Thoracic aorta (tissue), 2 donors: ENCODE results near the gene ZMYND8. TPM values are rescaled to one million over a fixed set of nuclear protein-coding genes. Genes with fewer than 3 reads are reported as not detected.

Experiments used
- ATAC-seq: fragments of 150-250 bp; one replicate; pipeline ENCODE4 v1.8.0; 2017; ENCODE audit warnings: low read depth; ENCODE audit not compliant: insufficient number of reproducible peaks, low FRiP score
- DNase-seq: peaks from one replicate; pipeline ENCODE4 v3.0.0-alpha.2; 2020; ENCODE audit warnings: low spot score
- H3K27ac ChIP-seq, 2 donors: fragments of 200-600 bp; sonication (generic); 1 replicate in 1 of 2; 2 replicates in 1 of 2; pipeline ENCODE4 v1.5.1; 2016; ENCODE audit warnings: mild to moderate bottlenecking in 2 of 2, moderate library complexity in 2 of 2
- H3K27me3 ChIP-seq: fragments of 200-600 bp; sonication (generic); replicated peaks from 2 replicates; pipeline ENCODE4 v1.6.0; 2016; ENCODE audit warnings: mild to moderate bottlenecking; ENCODE audit not compliant: insufficient read depth
- H3K36me3 ChIP-seq: fragments of 200-600 bp; sonication (generic); one replicate; pipeline ENCODE4 v1.5.1; 2016
- H3K4me1 ChIP-seq, 2 donors: fragments of 200-600 bp; sonication (generic); 1 replicate in 1 of 2; 2 replicates in 1 of 2; pipeline versions ENCODE4 v1.5.1 to v1.6.0; 2016; ENCODE audit warnings: low read depth in 2 of 2, mild to moderate bottlenecking in 1 of 2; ENCODE audit not compliant: control insufficient read depth in 1 of 2
- H3K4me3 ChIP-seq: fragments of 200-600 bp; sonication (generic); 2 replicates; pipeline ENCODE4 v1.5.1; 2016; ENCODE audit warnings: mild to moderate bottlenecking
- H3K9me3 ChIP-seq: fragments of 200-600 bp; sonication (generic); 2 replicates; pipeline ENCODE4 v1.5.1; 2016
- total RNA-seq, 2 donors: library from RNA; depleted of rRNA; stranded (reverse); fragments of >200 nt; gene quantifications; one replicate each; pipeline versions ENCODE4 v1.1.0 to v1.2.3, GENCODE V29; 2016
- TF ChIP-seq, protein P1 (sequence below): fragments of 200-600 bp; sonication (generic); IDR thresholded peaks from one replicate; pipeline ENCODE4 v1.5.1; 2019; ENCODE audit warnings: antibody characterized with exemption

ZMYND8 gene
- total RNA-seq, 2 donors from 2014 or later, result 17.9 to 27.2 TPM

DNA sequence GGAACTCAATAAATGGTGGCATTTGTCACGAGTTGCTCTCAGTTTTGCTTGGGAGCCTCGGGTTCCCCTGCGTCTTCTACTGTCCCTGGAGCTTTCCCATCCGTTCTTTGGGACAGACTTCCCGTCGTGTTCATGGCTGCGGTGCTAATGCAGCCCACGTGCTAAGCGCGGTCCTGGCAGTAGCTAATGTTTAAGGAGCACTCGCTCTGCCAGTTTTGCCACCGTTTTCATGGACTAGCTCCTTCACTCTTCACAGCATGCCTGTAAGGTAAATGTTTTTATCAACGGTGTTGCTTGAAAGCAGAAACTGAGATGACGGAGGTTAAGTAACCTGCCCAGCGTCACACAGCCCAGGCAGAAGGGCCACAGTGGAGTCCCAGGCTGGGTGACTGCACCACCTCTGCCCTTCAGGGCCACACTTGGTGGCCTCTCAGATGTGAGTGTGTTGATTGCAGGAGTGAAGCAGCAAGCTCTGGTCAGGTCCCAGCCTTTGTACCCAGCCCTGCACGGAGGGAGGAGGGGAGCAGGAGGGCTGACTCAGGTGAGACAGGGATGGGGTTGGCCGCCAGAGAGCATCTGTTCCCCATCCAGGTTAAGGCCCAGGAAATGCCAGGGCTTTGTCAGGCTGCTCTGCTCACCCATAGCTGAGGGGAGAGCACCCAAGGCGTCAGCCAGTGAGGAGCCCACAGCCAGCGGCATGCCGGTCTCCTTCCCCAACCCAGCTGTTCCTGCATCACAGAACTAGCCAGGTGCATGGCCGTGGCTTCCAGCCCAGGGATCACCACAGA, 181.8 kb downstream of the ZMYND8 start:
- Histone ChIP-seq H3K4me1 (peaks cover 2 to 11% of the 10 kb centered on the region in 2 donors), H3K9me3 (no peaks in the 10 kb centered on the region), H3K4me3 (no peak overlapping the region), H3K27me3 (no peaks in the 10 kb centered on the region), H3K27ac (no peak overlapping the region), H3K36me3 (no peaks in the 10 kb centered on the region)
- no peak for DNase-seq
- ATAC-seq, result no peak
- TF ChIP-seq, protein P1, sequence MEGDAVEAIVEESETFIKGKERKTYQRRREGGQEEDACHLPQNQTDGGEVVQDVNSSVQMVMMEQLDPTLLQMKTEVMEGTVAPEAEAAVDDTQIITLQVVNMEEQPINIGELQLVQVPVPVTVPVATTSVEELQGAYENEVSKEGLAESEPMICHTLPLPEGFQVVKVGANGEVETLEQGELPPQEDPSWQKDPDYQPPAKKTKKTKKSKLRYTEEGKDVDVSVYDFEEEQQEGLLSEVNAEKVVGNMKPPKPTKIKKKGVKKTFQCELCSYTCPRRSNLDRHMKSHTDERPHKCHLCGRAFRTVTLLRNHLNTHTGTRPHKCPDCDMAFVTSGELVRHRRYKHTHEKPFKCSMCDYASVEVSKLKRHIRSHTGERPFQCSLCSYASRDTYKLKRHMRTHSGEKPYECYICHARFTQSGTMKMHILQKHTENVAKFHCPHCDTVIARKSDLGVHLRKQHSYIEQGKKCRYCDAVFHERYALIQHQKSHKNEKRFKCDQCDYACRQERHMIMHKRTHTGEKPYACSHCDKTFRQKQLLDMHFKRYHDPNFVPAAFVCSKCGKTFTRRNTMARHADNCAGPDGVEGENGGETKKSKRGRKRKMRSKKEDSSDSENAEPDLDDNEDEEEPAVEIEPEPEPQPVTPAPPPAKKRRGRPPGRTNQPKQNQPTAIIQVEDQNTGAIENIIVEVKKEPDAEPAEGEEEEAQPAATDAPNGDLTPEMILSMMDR, result no peak

DNA sequence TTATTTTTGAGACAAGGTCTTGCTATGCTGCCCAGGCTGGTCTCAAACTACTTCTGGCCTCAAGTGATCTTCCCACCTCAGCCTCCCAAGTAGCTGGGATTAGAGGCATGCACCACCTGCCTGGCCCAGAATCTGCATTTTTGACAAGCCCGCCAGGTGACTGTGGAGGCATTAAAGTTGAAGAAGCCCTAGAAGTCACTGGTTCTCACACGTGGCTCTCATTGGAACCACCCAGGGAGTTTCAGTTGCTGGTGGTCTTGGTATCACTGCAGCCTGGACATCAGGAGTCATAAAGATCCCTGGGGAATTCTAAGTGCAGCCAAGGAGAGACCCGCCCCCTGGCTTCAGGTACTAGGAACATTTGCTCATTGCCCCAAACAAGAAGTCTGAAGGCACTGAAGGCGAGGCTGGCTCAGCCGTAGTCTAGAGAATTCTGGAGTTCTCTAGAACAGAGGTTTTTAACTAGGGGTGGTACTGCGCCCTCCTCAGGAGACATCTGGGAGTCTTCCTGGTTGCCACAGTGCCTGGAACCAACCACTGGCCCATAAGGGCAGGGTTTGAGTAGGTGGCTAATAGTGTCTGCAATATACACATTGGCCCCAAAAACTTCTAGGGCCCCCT, 182.8 kb downstream of the ZMYND8 start:
- TF ChIP-seq, protein P1, result no peak
- H3K27me3 ChIP-seq, result no peaks in the 10 kb centered on the region
- DNase-seq (no peak), ATAC-seq (no peak)
- no peak overlapping the region for H3K4me3 ChIP-seq
- H3K36me3 ChIP-seq, result no peaks in the 10 kb centered on the region
- no peaks in the 10 kb centered on the region for H3K9me3 ChIP-seq
- H3K27ac ChIP-seq, result no peak overlapping the region
- H3K4me1 ChIP-seq, result peaks cover 2 to 11% of the 10 kb centered on the region in 2 donors

DNA sequence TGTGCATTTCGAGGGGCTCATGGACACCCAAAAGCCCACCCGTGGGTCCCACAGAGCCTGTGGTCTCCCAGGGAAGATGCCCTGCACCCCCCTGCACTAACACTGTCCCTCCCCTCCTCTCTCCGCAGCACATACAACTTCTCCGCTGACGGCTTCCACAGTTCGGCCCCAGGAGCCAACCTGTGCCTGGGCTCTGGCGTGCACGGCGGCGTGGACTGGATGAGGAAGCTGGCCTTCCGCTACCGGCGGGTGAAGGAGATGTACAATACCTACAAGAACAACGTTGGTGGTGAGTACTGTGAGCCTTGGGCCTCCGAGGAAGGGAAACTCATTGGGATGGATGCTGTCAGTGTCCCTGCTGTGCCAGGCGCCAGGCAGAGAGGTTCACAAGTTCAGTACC, 183.9 kb downstream of the ZMYND8 start:
- H3K27me3 ChIP-seq, result no peaks in the 10 kb centered on the region
- no peak overlapping the region for H3K27ac ChIP-seq
- TF ChIP-seq, protein P1, result no peak
- H3K4me3 ChIP-seq, result no peak overlapping the region
- H3K36me3 ChIP-seq, result no peaks in the 10 kb centered on the region
- peaks cover 2 to 11% of the 10 kb centered on the region in 2 donors for H3K4me1 ChIP-seq
- DNase-seq (no peak), ATAC-seq (no peak)
- no peaks in the 10 kb centered on the region for H3K9me3 ChIP-seq

DNA sequence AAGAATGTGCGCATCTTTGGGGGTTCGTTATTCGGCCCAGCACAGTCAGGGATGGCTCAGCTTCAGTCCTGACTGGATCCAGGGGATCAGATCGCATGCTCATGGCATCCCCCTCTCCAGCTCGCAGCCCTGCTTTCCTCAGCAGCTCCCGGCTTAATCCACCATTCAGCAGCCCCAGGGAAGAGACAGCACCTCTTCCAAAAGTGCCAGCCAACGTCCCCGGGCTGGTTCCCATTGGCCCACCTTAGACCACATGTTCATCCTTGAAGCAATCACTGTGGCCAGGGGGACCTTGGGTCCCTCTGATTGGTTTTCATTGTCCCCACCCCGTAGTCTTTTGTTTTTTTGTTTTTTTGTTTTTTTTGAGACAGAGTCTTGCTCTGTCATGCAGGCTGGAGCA, 188.7 kb downstream of the ZMYND8 start:
- ATAC-seq, result no peak
- DNase-seq, result no peak
- Histone ChIP-seq H3K4me1 (peaks cover 2 to 11% of the 10 kb centered on the region in 2 donors), H3K36me3 (no peaks in the 10 kb centered on the region), H3K9me3 (no peaks in the 10 kb centered on the region), H3K27me3 (no peaks in the 10 kb centered on the region), H3K4me3 (no peak overlapping the region), H3K27ac (no peak overlapping the region)
- TF ChIP-seq, protein P1, result no peak

DNA sequence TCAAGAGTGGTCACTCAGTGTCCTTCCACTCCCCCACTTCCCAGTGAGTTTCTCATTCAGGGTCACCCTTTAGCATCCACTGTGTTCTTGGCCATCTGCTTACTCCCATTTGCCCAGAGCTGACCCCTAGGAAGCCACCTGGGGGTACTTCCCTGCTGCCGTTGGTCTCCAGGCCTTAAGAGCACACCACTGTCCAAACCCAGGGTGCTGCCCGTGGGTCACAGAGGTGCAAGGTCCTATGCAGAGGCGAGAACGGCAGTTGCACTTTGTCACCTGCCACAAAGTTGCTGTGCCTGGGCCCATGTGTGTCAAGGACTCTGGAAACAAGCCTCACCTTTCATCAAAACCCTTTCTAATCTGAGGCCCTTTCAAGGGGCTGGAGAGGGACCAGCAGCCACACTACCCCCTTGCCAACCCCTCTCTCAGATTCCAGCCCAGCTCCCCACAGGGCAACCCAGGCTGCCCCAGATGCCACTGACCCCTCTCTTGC, 191.1 kb downstream of the ZMYND8 start:
- no peaks in the 10 kb centered on the region for H3K4me1 ChIP-seq
- TF ChIP-seq, protein P1, result no peak
- ATAC-seq (no peak), DNase-seq (no peak)
- H3K27ac ChIP-seq, result no peak overlapping the region
- H3K27me3 ChIP-seq, result no peaks in the 10 kb centered on the region
- H3K9me3 ChIP-seq, result no peaks in the 10 kb centered on the region
- no peak overlapping the region for H3K4me3 ChIP-seq
- H3K36me3 ChIP-seq, result no peaks in the 10 kb centered on the region
